SK-N-SH treated with all-trans-retinoic acid at 6 μM for 48 hours (cell line): ENCODE measurements around the gene ZDHHC4.

ENCODE experiments used
- ATAC-seq: fragments of 200-7000 bp; cut with Tn5 transposase; 3 replicates; pipeline ENCODE4 v1.9.1; 2020; ENCODE audit warnings: mild to moderate bottlenecking, moderate library complexity
- ARNTL ChIP-seq: fragments of 450-650 bp; formaldehyde crosslinking; IDR thresholded peaks from 2 replicates; pipeline ENCODE4 v1.5.0; 2020; ENCODE audit warnings: low read depth, mild to moderate bottlenecking, moderate library complexity, borderline replicate concordance
- BACH2 ChIP-seq: fragments of 250-450 bp; sonication (Bioruptor Pico); IDR thresholded peaks from 2 replicates; pipeline ENCODE4 v1.9.0; 2021; ENCODE audit warnings: mild to moderate bottlenecking, borderline replicate concordance
- CSDC2 ChIP-seq: fragments of 250-450 bp; sonication (Bioruptor Pico); IDR thresholded peaks from 2 replicates; pipeline ENCODE4 v1.5.0; 2020; ENCODE audit warnings: mild to moderate bottlenecking, moderate library complexity
- CSRNP3 ChIP-seq: fragments of 250-450 bp; sonication (Bioruptor Pico); IDR thresholded peaks from 2 replicates; pipeline ENCODE4 v1.5.1; 2021; ENCODE audit warnings: mild to moderate bottlenecking, moderate library complexity
- ESRRG ChIP-seq: fragments of 250-450 bp; sonication (Bioruptor Pico); IDR thresholded peaks from 2 replicates; pipeline ENCODE4 v1.6.1; 2021; ENCODE audit warnings: mild to moderate bottlenecking
- GLIS3 ChIP-seq: fragments of 250-450 bp; sonication (Bioruptor Pico); IDR thresholded peaks from 2 replicates; pipeline ENCODE4 v1.5.0; 2020; ENCODE audit warnings: mild to moderate bottlenecking, moderate library complexity
- OSR1 ChIP-seq: fragments of 250-450 bp; sonication (Bioruptor Pico); IDR thresholded peaks from 2 replicates; pipeline ENCODE4 v1.8.0; 2022; ENCODE audit warnings: moderate library complexity, mild to moderate bottlenecking, inconsistent platforms
- POU6F1 ChIP-seq: fragments of 250-450 bp; sonication (Bioruptor Pico); IDR thresholded peaks from 2 replicates; pipeline ENCODE4 v1.8.0; 2021; ENCODE audit warnings: low read depth, mild to moderate bottlenecking, moderate library complexity, borderline replicate concordance
- PPARA ChIP-seq: fragments of 250-450 bp; sonication (Bioruptor Pico); IDR thresholded peaks from 2 replicates; pipeline ENCODE4 v1.5.0; 2020; ENCODE audit warnings: mild to moderate bottlenecking, borderline replicate concordance
- RARB ChIP-seq: fragments of 250-450 bp; sonication (Bioruptor Pico); IDR thresholded peaks from 2 replicates; pipeline ENCODE4 v1.8.0; 2021; ENCODE audit warnings: mild to moderate bottlenecking, moderate library complexity
- SNAI2 ChIP-seq: fragments of 250-450 bp; sonication (Bioruptor Pico); IDR thresholded peaks from 2 replicates; pipeline ENCODE4 v1.5.0; 2020; ENCODE audit warnings: mild to moderate bottlenecking, moderate library complexity
- TCF4 ChIP-seq: fragments of 250-450 bp; sonication (Bioruptor Pico); IDR thresholded peaks from 2 replicates; pipeline ENCODE4 v1.8.0; 2021; ENCODE audit warnings: mild to moderate bottlenecking, moderate library complexity, borderline replicate concordance
- TOX ChIP-seq: fragments of 250-450 bp; sonication (Bioruptor Pico); IDR thresholded peaks from 2 replicates; pipeline ENCODE4 v1.8.0; 2021; ENCODE audit warnings: mild to moderate bottlenecking, moderate library complexity, borderline replicate concordance
- TSHZ2 ChIP-seq: fragments of 250-450 bp; sonication (Bioruptor Pico); IDR thresholded peaks from 2 replicates; pipeline ENCODE4 v1.5.0; 2020; ENCODE audit warnings: mild to moderate bottlenecking, moderate library complexity
- ZFP3 ChIP-seq: fragments of 250-450 bp; sonication (Bioruptor Pico); IDR thresholded peaks from 2 replicates; pipeline ENCODE4 v1.5.0; 2020; ENCODE audit warnings: mild to moderate bottlenecking, moderate library complexity
- ZFP30 ChIP-seq: fragments of 450-650 bp; formaldehyde crosslinking; IDR thresholded peaks from 2 replicates; pipeline ENCODE4 v1.5.0; 2022; ENCODE audit warnings: mild to moderate bottlenecking, moderate library complexity
- ZNF565 ChIP-seq: fragments of 450-650 bp; formaldehyde crosslinking; conservative IDR thresholded peaks from 2 replicates; pipeline ENCODE4 v1.5.0; 2020; ENCODE audit warnings: low read depth, mild to moderate bottlenecking, moderate library complexity
- ZNF70 ChIP-seq: fragments of 450-650 bp; formaldehyde crosslinking; IDR thresholded peaks from 2 replicates; pipeline ENCODE4 v1.5.0; 2020; ENCODE audit warnings: mild to moderate bottlenecking, moderate library complexity
- TF ChIP-seq, protein P1 (sequence below): fragments of 250-450 bp; sonication (Bioruptor Pico); IDR thresholded peaks from 2 replicates; pipeline ENCODE4 v1.5.1; 2020; ENCODE audit warnings: low read depth, mild to moderate bottlenecking, moderate library complexity
- TF ChIP-seq, protein P2 (sequence below): fragments of 250-450 bp; sonication (Bioruptor Pico); IDR thresholded peaks from 2 replicates; pipeline ENCODE4 v1.8.0; 2020; ENCODE audit warnings: mild to moderate bottlenecking, moderate library complexity, borderline replicate concordance

The ZDHHC4 gene

DNA sequence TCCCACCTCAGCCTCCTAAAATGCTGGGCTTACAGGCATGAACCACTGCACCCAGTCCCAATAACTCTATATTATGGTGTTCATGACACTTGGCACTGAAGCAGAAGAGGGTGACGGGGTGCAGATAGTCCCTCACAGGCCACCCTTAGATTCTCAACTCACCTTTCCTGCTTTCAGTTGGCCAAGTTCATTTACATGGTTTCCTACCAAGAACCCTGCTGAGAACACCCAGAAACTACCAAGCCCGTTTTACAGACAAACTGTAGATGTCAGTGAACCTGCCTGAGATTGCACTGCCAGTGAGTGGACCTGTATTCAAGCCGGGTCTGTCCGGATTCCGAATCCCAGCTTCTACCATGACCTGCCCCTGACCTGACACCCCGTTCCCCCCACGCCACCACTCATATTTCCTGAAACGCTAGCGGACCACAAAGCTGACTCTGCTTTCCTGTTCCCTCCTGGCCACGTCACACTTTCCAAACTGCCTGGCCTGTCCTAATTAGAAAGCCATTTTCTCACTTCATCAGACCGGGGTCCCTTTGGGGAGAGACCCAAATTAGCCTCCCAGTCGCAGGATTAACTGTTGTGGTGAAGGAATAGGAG, 43.3 kb upstream of the ZDHHC4 start:
- TF ChIP-seq CSDC2 (CRISPR knock-in tag) (no peak), TOX (CRISPR knock-in tag) (no peak), ZNF70 (CRISPR knock-in tag) (no peak), GLIS3 (CRISPR knock-in tag) (no peak), ARNTL (CRISPR knock-in tag) (no peak), TCF4 (CRISPR knock-in tag) (no peak), ZFP30 (CRISPR knock-in tag) (no peak), ZFP3 (CRISPR knock-in tag) (no peak), SNAI2 (CRISPR knock-in tag) (no peak), CSRNP3 (CRISPR knock-in tag) (no peak), POU6F1 (CRISPR knock-in tag) (no peak), PPARA (no peak), ESRRG (CRISPR knock-in tag) (no peak), RARB (CRISPR knock-in tag) (no peak), BACH2 (CRISPR knock-in tag) (no peak), ZNF565 (CRISPR knock-in tag) (no peak), TSHZ2 (no peak), OSR1 (CRISPR knock-in tag) (no peak)
- TF ChIP-seq, protein P1, sequence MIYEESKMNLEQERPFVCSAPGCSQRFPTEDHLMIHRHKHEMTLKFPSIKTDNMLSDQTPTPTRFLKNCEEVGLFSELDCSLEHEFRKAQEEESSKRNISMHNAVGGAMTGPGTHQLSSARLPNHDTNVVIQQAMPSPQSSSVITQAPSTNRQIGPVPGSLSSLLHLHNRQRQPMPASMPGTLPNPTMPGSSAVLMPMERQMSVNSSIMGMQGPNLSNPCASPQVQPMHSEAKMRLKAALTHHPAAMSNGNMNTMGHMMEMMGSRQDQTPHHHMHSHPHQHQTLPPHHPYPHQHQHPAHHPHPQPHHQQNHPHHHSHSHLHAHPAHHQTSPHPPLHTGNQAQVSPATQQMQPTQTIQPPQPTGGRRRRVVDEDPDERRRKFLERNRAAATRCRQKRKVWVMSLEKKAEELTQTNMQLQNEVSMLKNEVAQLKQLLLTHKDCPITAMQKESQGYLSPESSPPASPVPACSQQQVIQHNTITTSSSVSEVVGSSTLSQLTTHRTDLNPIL (CRISPR knock-in tag): no peak
- TF ChIP-seq, protein P2, sequence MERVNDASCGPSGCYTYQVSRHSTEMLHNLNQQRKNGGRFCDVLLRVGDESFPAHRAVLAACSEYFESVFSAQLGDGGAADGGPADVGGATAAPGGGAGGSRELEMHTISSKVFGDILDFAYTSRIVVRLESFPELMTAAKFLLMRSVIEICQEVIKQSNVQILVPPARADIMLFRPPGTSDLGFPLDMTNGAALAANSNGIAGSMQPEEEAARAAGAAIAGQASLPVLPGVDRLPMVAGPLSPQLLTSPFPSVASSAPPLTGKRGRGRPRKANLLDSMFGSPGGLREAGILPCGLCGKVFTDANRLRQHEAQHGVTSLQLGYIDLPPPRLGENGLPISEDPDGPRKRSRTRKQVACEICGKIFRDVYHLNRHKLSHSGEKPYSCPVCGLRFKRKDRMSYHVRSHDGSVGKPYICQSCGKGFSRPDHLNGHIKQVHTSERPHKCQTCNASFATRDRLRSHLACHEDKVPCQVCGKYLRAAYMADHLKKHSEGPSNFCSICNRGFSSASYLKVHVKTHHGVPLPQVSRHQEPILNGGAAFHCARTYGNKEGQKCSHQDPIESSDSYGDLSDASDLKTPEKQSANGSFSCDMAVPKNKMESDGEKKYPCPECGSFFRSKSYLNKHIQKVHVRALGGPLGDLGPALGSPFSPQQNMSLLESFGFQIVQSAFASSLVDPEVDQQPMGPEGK: no peak
- no peak for ATAC-seq

DNA sequence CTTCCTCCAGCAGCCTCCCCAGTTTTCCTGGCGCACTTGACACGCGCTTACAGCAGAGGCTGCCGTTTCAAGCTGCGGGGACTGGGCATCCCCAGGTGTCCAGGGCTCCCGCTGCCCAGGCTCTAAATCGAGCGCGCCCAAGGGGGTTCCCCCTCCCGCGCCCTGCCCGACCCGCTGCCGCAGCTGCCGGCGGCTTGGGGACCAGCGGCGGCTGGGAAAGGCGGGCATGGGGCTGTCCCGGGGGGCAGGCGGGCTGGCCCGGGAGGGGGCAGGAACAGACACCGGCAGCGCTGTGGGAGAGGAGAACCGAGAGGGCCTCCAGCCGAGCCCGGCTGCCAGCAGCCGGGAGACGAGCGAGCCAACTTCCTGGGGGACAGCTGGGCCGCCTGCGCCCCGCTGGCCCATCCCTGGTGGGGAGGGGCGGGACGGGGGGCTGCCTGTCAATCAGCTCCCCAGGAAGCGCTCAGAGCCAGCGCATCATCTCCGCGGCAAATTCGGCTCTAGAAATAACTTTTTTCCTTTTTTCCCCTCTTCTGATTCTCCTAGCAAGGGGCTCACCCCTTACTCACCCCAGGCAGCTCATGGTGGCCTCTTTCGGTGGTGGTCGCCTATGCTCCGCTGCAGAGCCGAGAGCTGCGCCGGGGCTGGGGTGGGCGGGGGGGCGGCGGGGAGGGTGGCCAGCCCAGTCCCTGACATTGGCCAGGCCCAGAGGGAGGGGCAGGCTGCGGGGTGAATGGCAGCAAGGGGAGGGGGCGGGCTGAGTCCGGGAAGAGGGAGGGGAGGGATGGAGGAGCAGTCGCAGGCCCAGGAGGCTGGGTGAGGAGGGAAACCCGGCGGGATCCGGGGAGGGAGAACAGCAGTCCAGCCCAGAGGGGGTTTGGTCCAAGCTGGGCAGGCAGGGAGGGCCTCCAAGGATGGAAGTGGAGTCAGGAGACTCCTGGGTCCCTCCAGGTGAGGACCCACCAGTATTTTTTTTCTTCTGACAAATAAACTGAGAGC, 40.7 kb upstream of the ZDHHC4 start:
- peak; percentile 64 for ATAC-seq
- TF ChIP-seq ESRRG (CRISPR knock-in tag) (no peak), ARNTL (CRISPR knock-in tag) (no peak), ZFP3 (CRISPR knock-in tag) (peak; percentile 82)
